ENCODE data around the gene SMG1. TPM values are rescaled to one million over a fixed set of nuclear protein-coding genes. Genes with fewer than 3 reads are reported as not detected.
"Not testable (repeated sequence)": the region's sequence is repeated elsewhere in the genome, so short reads cannot be mapped to it uniquely, and the experiment has no call there.

Gene SMG1
- 17.4 and 17.7 TPM in 2 replicates for total RNA-seq (2014; rRNA removed; shearing (Covaris generic))
- 10.3 and 15.8 TPM in 2 replicates for polyA plus RNA-seq (2015; cell fraction: cytosol; rRNA removed)
- 48.2 and 50.5 TPM in 2 replicates for polyA plus RNA-seq (2015; cell fraction: nucleus; rRNA removed)

DNA sequence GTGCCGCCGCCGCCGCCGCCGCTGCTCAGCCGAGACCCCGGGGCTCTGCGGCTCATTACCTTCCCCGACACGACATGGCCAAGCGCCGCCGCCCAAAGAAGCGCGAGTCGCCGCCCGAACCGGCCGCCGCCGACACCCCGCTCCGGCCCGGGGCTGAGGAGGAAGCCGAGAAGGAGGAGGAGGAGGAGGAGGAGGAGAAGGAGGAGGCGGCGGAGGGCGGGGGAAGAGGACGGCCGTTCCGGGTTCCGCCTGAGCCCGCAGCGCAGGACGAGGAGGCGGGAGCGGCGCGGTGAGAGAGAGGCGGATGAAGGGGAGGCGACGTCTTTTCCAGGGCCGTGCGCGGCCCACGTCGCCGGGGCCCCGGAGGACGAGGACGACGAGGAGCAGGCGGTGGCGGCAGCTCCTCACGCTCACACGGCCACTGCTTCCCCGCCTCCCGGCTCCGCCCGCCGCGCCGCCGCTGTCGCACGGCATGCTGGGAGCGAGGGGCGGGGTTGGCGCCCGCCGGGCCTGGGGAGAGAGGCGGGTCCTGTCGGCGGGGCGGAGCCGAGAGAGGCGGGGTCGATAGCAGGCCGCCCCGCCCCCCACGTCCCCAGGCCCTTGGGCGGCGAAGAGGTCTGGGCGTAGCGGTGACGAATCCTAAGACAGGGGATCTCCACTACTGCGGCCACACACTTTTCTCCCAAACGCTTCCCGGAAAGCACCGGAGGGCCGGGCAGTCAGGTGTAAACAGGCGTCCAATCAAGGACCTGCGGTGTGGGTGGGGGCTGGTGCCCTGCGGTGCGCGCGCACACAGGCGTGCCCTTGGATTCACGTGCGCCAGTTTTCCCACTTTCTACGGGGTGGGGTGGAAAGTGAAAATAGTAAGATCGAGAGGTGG lies at the start of gene SMG1:
Gene SMG1 (minus strand): TSS at position 423 of the 880 bp plus-strand sequence. CDS start 367 bp downstream, at position 56.
- peak; percentile 99 for DNase-seq (ENCODE audit: low read depth)

DNA sequence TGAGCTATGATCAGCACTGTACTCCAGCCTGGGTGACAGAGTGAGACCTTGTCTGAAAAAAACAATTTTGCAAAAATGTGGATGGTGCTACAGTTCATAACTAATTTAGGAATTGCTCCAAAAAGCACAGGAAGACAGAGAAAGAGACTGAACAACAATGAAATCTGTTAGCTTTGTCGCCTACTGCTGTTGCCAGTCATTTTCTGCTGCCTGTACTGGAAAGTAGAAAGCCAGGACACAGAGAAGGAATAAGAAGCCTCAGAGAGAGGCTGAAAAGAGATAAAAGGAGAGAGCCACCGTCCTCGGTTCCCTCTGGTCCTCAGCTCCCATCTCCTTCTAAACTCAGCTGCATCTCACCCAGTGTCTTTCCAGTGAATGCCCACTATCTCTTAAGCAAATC lies 48.9 kb upstream of the SMG1 start:
- no peak for DNase-seq (ENCODE audit: low read depth)

DNA sequence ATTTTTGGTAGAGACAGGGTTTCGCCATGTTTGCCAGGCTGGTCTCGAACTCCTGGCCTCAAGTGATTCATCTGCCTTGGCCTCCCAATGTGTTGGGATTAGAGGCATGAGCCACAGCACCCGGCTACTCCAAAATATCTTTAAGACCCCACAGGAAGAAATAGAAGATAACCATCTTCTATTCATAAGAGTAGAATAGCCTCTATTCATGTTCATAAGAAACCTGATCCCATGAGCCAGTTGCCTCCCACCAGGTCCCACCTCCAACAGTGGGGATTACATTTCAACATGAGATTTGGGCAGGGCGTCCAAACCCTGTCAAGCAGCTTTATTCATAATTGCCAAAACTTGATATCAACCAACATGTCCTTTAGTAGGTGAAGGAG lies 43.6 kb upstream of the SMG1 start:
- DNase-seq (ENCODE audit: low read depth): peak; percentile 35

DNA sequence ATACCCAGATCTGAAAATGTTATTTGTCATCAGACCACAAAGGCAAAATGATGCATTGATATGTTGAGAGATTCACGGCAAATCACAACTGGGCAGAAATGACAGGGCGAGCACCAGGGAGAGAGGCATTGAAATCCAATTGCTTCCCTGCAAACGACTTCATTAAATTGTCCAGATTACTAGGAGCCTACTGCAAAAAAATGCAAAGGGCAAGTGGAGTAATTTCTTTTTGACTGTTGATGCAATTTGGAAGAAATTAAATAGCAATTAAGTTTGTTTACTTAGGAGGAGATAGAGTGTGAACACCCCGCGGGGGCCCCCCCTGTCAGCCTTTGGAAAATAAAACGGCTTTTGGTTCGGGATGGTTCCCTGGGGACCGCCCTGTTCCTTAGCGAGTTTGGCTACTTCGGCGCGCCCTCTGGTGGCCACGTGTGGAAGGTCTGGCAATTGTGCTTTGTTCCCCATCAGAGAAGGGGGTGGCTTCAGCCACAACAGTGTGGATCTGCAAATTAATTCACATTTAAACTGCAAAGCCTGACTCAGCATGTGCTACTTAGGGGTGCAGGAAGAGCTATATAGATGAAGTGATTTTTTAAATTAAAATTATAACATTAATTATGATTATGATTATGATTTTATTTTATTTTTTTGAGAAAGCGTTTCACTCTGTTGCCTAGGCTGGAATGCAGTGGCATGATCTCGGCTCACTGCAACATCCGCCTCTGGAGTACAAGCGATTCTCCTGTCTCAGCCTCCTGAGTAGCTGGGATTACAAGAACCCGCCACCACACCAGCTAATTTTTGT lies 43.0 kb upstream of the SMG1 start:
- DNase-seq (ENCODE audit: low read depth): peak; percentile 69

DNA sequence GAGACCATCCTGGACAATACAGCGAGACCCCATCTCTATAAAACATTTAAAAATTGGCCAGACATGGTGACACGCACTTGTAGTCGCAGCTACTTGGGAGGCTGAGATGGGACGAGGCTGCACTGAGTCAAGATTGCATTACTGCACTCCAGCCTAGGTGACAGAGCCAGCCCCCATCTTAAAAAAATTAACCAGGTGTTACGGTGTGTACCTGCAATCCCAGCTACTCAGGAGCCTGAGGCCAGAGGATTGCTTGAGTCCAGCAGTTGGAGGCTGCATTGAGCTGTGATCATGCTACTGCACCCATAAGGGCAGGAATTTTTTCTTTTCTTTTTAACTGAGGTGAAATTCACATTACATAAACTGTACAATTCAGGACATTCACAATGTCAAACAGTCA lies 40.6 kb upstream of the SMG1 start:
- no peak for DNase-seq (ENCODE audit: low read depth)

DNA sequence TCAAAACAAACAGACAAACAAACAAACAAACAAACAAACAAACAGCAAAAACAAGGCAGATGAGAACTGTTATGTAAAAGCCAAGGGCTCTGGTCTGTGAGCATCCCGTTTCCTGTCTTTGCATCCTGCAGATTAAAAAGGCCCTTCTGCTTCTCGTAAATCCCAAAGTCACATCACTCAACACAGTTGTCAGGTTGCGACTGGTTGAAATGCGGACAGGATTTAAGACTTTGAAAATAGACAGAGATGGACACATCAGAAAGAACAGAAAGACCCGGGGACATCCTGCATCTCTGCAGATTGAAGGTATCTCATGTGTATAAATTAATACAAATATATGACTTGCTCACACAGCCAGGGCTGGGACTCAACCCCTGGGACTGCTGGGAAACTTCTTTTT lies 39.3 kb upstream of the SMG1 start:
- DNase-seq (ENCODE audit: low read depth): no peak

DNA sequence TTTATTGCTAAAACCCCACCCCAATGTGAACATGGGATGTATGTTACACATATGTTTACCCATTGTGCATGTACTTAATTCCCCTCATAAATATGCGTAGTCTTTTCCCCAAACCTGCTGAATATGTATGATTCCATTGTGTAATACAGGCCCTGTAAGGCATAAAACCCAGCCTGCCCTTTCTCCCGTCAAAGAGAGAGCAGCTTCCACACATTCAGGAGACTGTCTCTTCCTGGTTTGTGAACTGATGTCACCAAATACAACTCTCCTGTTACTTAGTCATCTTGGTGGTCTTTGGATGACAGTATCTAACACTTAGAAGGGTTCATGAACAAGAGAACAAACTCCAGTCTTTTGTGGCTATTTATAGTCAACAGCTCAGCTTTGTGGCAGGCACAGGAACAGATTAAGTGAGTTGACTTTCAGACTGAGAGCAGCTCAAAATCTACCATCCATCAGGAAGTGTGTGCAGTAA lies 32.9 kb upstream of the SMG1 start:
- peak; percentile 36 for DNase-seq (ENCODE audit: low read depth)

DNA sequence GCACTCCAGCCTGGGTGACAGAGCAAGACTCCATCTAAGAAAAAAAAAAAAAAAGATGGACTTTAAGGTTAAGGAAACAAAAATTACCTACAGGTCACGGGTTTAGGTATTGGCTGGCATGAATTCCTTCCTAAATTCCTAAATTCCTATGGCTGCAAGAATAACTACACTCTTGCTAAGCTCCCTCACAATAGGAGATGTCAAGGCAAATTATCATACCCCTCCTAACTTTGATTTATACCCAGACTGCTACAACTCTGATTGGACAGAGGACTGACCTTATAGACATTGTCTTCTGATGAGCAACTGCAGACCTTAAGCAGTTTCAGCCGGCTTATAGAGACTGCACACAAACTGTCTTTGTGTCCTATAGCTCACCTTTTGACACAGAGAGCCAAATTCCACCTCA lies 32.4 kb upstream of the SMG1 start:
- no peak for DNase-seq (ENCODE audit: low read depth)

DNA sequence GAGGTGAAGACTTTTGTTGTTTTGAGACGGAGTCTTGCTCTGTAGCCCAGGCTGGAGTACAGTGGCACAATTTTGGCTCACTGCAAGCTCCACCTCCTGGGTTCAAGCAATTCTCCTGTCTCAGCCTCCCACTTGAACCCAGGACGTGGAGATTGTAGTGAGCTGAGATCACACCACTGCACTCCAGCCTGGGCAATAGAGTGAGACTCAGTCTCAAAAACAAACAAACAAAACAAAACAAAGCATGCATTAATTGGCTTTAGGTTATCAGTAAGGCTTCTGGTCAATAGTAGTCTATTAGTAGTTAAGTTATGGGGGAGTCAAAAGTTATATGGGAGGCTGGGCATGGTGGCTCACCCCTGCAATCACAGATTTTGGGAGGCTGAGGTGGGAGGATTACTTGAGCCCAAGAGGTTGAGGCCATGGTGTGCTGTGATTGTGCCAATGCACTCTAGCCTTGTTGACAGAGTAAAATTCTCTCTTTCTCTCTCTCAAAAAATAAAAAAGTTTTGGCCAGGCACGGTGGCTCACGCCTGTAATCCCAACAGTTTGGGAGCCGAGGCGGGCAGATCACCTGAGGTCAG lies 30.5 kb upstream of the SMG1 start:
- not testable (repeated sequence) for DNase-seq (ENCODE audit: low read depth)

DNA sequence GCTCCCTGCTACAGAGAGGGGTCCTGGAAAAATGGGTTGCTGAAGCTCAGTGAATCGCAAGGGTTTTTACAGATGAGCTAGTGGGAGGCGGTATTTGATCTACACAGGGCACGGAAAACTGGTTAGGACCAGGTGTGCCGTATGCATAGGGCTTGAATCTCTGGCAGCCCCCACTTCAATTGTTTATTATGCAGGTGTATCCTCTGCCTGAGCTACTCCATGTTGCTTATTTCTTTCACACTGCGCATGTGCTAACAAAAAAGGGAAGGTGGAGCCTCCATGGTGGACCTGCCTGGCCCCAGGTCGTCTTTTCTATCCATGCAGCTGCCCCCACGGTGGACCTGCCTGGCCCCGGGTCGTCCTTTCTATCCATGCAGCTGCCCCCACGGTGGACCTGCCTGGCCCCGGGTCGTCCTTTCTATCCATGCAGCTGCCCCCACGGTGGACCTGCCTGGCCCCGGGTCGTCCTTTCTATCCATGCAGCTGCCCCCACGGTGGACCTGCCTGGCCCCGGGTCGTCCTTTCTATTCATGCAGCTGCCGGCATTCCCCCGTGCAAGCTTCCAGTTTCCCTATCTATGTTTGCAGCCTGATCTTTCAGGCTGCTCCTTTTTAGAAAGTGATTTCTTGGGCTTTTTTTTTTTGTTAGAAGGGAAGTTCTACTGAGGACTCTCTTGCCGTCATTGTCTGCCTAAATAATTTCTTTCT lies 29.8 kb upstream of the SMG1 start:
- DNase-seq (ENCODE audit: low read depth): not testable (repeated sequence)

DNA sequence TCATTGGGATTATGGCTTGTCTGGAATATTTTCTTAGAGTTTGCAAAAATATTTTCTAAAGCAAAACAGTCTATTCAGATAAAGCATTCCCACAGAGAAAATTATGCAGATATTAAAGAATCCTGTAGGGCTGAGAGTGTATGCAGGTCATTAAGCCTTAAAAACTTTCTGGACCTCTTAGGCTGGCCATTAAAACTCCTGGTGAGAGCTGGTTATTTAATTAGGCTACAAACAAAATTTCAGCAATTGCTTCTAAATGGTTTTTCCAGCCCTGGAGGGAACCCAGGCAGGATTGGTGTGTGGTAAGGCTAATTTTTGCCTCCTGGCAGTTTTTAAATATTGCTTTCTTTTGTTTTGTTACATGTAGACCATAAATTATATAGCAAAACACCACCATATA lies 27.3 kb upstream of the SMG1 start:
- no peak for DNase-seq (ENCODE audit: low read depth)

DNA sequence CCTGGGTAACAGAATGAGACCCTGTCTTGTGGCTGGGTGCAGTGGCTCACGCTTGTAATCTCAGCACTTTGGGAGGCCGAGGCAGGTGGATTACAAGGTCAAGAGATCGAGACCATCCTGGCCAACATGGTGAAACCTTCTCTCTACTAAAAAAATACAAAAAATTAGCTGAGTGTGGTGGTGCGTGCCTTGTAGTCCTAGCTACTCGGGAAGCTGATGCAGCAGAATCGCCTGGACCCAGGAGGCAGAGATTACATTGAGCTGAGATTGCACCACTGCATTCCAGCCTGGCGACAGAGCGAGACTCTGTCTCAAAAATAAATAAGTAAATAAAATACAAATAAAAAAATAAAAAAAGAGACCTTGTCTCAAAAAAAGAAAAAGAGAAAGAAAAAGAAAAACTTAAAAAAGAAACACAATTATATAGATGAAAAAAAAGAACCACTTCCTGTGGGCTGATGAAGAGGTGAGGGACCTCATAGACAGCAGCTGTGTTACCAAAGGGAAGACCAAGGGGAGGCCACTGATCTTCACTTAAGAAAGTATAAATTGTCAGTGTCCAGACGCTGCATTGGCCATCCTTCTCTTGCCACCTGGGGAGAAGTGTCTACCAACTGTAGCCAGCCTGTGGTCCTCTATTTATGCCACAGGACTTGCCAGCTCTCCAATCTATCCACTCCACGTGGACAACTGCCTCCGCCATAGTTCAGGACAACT lies 24.4 kb upstream of the SMG1 start:
- no peak for DNase-seq (ENCODE audit: low read depth)

DNA sequence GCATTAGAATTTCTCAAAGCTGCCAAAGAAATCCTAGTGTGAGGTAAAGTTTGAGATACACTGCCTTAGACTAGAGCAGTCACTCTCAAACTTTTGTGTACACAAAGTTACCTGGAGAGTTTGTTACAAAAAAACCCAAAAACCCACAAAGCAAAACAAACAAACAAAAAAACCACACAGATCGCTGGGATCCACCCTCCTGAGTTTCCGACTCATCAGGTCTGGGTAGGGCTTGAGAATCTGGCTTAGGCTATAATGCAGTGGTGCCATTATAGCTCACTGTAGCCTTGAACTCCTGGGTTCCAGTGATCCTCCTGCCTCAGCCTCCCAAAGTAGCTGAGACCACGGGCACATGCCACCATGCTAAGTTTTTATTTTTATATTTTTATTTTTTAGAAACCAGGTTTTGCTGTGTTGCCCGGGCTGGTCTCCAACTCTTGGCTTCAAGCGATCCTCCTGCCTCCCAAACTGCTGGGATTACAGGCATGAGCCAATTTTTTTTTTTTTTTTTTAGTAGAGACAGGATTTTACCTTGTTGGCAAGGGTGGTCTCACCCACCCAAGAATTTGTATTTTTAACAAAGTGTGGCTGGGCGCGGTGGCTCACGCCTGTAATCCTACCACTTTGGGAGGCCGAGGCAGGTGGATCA lies 22.3 kb upstream of the SMG1 start:
- DNase-seq (ENCODE audit: low read depth): no peak

DNA sequence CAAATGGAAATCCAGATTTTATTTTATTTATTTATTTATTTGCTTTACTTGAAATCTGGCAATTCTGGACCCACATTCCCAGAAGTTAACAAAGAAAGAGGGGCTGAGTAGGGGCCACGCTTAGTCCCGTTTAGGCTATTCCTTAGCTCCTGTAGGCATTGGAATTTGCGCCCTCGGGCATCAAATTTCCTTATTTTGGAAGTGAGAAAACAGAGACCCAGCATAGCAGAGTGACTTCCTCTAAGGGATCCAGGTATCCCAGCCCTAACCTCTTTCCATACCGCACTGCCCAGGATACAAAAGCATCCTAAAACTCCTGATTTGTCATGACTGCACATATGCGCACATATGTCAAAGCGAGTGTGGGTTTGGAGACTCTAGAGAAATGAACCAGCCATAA lies 19.0 kb upstream of the SMG1 start:
- DNase-seq (ENCODE audit: low read depth): no peak

DNA sequence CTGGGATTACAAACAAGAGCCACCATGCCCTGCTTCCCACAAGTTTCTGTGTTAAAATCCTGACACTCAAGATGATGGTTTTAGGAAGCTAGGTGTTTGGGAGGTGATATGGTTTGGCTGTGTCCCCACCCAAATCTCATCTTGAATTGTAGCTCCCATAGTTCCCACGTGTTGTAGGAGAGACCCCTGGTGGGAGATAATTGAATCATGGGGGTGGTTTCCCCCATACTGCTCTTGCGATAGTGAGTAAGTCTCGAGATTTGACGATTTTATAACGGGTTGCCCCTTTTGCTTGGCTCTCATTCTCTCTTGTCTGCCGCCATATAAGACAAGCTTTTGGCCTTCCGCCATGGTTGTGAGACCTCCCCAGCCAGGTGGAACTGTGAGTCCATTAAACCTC lies 17.2 kb upstream of the SMG1 start:
- DNase-seq (ENCODE audit: low read depth): no peak

DNA sequence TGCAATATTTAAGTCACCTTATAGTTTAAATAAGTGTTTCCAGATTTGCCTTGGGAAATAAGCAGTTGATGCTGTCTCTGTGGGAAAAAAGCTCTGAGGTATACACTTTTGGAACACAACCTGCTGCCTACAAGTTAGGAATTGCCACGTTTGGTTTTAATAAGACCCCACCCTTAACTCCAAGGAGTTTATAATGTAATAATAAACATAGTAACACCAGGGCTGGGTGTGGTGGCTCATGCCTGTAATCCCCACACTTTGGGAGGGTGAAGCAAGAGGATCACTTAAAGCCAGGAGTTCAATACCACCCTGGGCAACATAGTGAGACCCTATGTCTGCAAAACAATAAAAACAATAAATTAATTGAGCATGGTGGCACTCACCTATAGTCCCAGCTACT lies 15.9 kb upstream of the SMG1 start:
- DNase-seq (ENCODE audit: low read depth): no peak

DNA sequence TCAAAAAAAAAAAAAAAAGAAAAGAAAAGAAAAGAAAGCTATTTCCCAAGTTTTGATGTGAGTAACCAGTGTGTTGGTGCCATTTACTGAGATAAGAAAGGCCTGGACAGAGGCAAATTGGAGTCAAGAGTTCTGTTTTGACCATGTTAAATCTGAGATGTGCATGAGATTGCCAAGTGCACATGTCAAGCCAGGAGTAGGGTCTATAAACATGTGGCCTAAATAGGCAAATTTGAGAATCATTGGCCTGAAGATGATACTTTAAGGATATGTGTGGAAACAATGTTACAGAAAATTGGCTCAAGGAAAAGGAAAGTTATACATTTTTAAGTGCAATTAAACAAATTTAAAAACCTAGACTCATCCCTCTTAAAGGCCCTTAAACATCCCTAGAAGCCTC lies 15.3 kb upstream of the SMG1 start:
- DNase-seq (ENCODE audit: low read depth): no peak

DNA sequence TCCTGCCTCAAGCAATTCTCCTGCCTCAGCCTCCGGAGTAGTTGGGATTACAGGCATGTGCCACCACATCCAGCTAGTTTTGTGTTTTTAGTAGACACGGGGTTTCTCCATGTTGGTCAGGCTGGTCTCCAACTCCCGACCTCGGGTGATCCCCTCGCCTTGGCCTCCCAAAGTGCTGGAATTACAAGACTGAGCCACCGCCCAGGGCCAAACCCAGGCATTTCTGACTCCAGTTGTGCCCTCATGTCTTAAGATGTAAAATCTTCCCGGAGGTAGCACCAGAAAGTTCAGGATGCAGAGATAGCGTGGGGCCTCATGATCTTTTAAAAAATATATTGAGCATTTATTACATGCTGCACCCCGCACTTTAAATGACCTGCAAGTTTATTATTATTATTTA lies 12.8 kb upstream of the SMG1 start:
- no peak for DNase-seq (ENCODE audit: low read depth)

DNA sequence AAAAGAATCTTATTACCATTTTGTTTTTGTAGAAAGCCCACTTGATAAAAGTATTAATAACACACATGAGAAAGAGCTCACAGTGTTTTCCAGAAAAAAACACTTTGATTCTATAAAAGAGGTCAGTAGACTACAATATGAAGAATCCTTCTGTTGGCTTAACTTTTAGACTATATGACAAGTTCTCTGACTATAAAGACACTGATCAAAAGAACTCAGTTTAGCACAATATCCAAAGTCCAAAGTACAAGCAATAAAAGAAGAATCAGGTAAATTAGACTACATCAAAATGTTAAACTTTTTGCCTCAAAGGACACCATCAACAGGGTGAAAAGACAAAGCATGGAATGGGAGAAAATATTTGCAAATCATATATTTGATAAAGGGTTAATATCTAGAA lies 11.2 kb upstream of the SMG1 start:
- no peak for DNase-seq (ENCODE audit: low read depth)

Measured in HT1080 (cell line).